PC-3 (cell line): ENCODE results near the gene HENMT1. TPM values are rescaled to one million over a fixed set of nuclear protein-coding genes. Genes with fewer than 3 reads are reported as not detected.
A peak's percentile ranks its signal among the peaks of the same experiment; 100 is the strongest.

ENCODE experiments used
- ATAC-seq: fragments of 200-7000 bp; cut with Tn5 transposase; 2 replicates; pipeline ENCODE4 v1.9.1; 2020; ENCODE audit warnings: mild to moderate bottlenecking, moderate library complexity
- Bru-seq: library from RNA; stranded (reverse); fragments of 400-500 nt; gene quantifications from one replicate; lab custom pipeline; 2021; lab: Mats Ljungman, UMichigan
- BruChase-seq, 2 experiments: library from RNA; stranded (reverse); fragments of 400-500 nt; gene quantifications; one replicate each; lab custom pipeline; 2021; lab: Mats Ljungman, UMichigan
- BruUV-seq: library from RNA; stranded (reverse); fragments of 400-500 nt; replicated peaks from 2 replicates; lab custom pipeline; 2021; lab: Mats Ljungman, UMichigan
- CTCF ChIA-PET: fragments of 300-600 bp; sonication (Branson Sonifier 250); formaldehyde crosslinking; loops from one replicate; lab custom pipeline; 2022; ENCODE audit warnings: antibody characterized with exemption; lab: Charles Lee
- POLR2A ChIA-PET: fragments of 300-600 bp; sonication (Branson Sonifier 250); formaldehyde crosslinking; loops from one replicate; lab custom pipeline; 2022; ENCODE audit warnings: antibody characterized with exemption; ENCODE audit not compliant: unreplicated experiment; lab: Charles Lee
- DNase-seq: peaks from one replicate; pipeline ENCODE4 v3.0.0-alpha.2; 2015
- H2AFZ ChIP-seq: fragments of 300-600 bp; sonication (generic); 2 replicates; pipeline ENCODE4 v1.6.0; 2016; ENCODE audit warnings: antibody characterized with exemption, low read length
- H3F3A ChIP-seq: fragments of 300-600 bp; sonication (generic); one replicate; pipeline ENCODE4 v1.6.0; 2017; ENCODE audit warnings: antibody characterized with exemption, low read length, control low read depth, mild to moderate bottlenecking; ENCODE audit not compliant: unreplicated experiment
- H3K27ac ChIP-seq: fragments of 300-600 bp; sonication (generic); 2 replicates; pipeline ENCODE4 v1.5.1; 2016; ENCODE audit warnings: mild to moderate bottlenecking, low read length
- H3K27me3 ChIP-seq: fragments of 300-600 bp; sonication (generic); 2 replicates; pipeline ENCODE4 v1.6.1; 2016; ENCODE audit warnings: low read length, mixed read lengths
- H3K36me3 ChIP-seq: fragments of 300-600 bp; sonication (generic); 2 replicates; pipeline ENCODE4 v1.6.1; 2016; ENCODE audit warnings: low read depth, mixed run types, low read length, mixed read lengths
- H3K4me1 ChIP-seq: fragments of 300-600 bp; sonication (generic); 2 replicates; pipeline ENCODE4 v1.5.1; 2016; ENCODE audit warnings: low read length; ENCODE audit not compliant: insufficient read depth
- H3K4me2 ChIP-seq: fragments of 300-600 bp; sonication (generic); 2 replicates; pipeline ENCODE4 v1.6.0; 2016; ENCODE audit warnings: low read length
- H3K4me3 ChIP-seq: fragments of 300-600 bp; sonication (generic); 2 replicates; pipeline ENCODE4 v1.5.1; 2016; ENCODE audit warnings: mild to moderate bottlenecking, low read length, mixed read lengths
- H3K79me2 ChIP-seq: fragments of 300-600 bp; sonication (generic); 2 replicates; pipeline ENCODE4 v1.6.1; 2017; ENCODE audit warnings: low read length, mixed read lengths
- H3K9ac ChIP-seq: fragments of 300-600 bp; sonication (generic); 2 replicates; pipeline ENCODE4 v1.6.0; 2016; ENCODE audit warnings: mild to moderate bottlenecking, low read length
- H3K9me2 ChIP-seq: fragments of 300-600 bp; sonication (generic); replicated peaks from 2 replicates; pipeline ENCODE4 v1.6.1; 2016; ENCODE audit warnings: mixed run types, low read length, mixed read lengths
- H3K9me3 ChIP-seq: fragments of 300-600 bp; sonication (generic); 2 replicates; pipeline ENCODE4 v1.6.1; 2016; ENCODE audit warnings: low read length, mixed read lengths
- H4K20me1 ChIP-seq: fragments of 300-600 bp; sonication (generic); 2 replicates; pipeline ENCODE4 v1.6.1; 2016; ENCODE audit warnings: low read length, mixed read lengths
- EZH2 ChIP-seq: fragments of 300-600 bp; sonication (generic); IDR thresholded peaks from one replicate; pipeline ENCODE4 v1.6.1; 2017; ENCODE audit warnings: antibody characterized with exemption, mild to moderate bottlenecking, low read length; ENCODE audit not compliant: unreplicated experiment
- EZH2phosphoT487 ChIP-seq: fragments of 300-600 bp; sonication (generic); IDR thresholded peaks from 2 replicates; pipeline ENCODE4 v1.6.1; 2018; ENCODE audit warnings: mild to moderate bottlenecking, antibody characterized with exemption, low read length, borderline replicate concordance
- intact Hi-C: fragments of 100-400 bp; cut with micrococcal nuclease; formaldehyde crosslinking; loops from 2 replicates; pipeline ENCODE4 v1.9.0; 2023
- long read RNA-seq: library from polyadenylated mRNA; unstranded; transcript quantifications from one replicate; pipeline ENCODE4 v2.0.0, GENCODE V29; 2021; ENCODE audit not compliant: unreplicated experiment
- total RNA-seq: library from RNA; depleted of rRNA; stranded (reverse); fragments of >200 nt; gene quantifications from 2 replicates; pipeline ENCODE4 v1.2.3, GENCODE V29; 2014; rRNA removed
- TF ChIP-seq, protein P1 (sequence below): fragments of 300-600 bp; sonication (generic); conservative IDR thresholded peaks from 2 replicates; pipeline ENCODE4 v1.5.1; 2017; ENCODE audit warnings: antibody characterized with exemption, low read depth, mild to moderate bottlenecking, low read length

HENMT1 gene
- 1.1 and 1.3 TPM in 2 replicates for total RNA-seq
- Bru-seq, nascent RNA = percentile 35 among the genes with signal in this experiment
- BruChase-seq, experiment 1, labeled RNA remaining after a 6-hour chase = percentile 33 among the genes with signal in this experiment
- percentile 29 among the genes with signal in this experiment for BruChase-seq, experiment 2, labeled RNA remaining after a 2-hour chase
- long read RNA-seq, partial matches to known transcripts = 0 of 2 reads
- long read RNA-seq, other reads (novel, unspliced or antisense) = 1 of 2 reads

GRCh38 chr1:108661030-108661609 is at the start of gene HENMT1:
Gene HENMT1, minus strand, starts transcription at chr1:108661093. Its CDS starts 1,209 bp downstream, at chr1:108659884.
- DNase-seq = peak; percentile 22
- Histone ChIP-seq H3K27me3 (no peaks in the 10 kb centered on the region), H3K9me2 (no peaks in the 10 kb centered on the region), H3K79me2 (no peaks in the 10 kb centered on the region), H3F3A (no peaks in the 10 kb centered on the region), H3K4me2 (peak within 1 kb of the TSS; percentile 81), H3K4me1 (no peaks in the 10 kb centered on the region), H3K4me3 (peak within 1 kb of the TSS; percentile 64), H4K20me1 (no peaks in the 10 kb centered on the region), H3K36me3 (no peaks in the 10 kb centered on the region), H3K27ac (no peak within 1 kb of the TSS), H3K9ac (peak within 1 kb of the TSS; percentile 71), H2AFZ (peak within 1 kb of the TSS; percentile 84), H3K9me3 (no peaks in the 10 kb centered on the region)
- ChIA-PET CTCF (no interaction called here), POLR2A (no interaction called here)
- peak; percentile 68 for ATAC-seq
- intact Hi-C loops = no loop called here
- TF ChIP-seq, protein P1, sequence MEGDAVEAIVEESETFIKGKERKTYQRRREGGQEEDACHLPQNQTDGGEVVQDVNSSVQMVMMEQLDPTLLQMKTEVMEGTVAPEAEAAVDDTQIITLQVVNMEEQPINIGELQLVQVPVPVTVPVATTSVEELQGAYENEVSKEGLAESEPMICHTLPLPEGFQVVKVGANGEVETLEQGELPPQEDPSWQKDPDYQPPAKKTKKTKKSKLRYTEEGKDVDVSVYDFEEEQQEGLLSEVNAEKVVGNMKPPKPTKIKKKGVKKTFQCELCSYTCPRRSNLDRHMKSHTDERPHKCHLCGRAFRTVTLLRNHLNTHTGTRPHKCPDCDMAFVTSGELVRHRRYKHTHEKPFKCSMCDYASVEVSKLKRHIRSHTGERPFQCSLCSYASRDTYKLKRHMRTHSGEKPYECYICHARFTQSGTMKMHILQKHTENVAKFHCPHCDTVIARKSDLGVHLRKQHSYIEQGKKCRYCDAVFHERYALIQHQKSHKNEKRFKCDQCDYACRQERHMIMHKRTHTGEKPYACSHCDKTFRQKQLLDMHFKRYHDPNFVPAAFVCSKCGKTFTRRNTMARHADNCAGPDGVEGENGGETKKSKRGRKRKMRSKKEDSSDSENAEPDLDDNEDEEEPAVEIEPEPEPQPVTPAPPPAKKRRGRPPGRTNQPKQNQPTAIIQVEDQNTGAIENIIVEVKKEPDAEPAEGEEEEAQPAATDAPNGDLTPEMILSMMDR = no peak
- TF ChIP-seq EZH2 (no peak), EZH2phosphoT487 (no peak)
- BruUV-seq = no TSS peak

- H3K9ac ChIP-seq = no peak overlapping the region
- H4K20me1 ChIP-seq = no peaks in the 10 kb centered on the region
- peaks cover 4% of the 10 kb centered on the region for H3F3A ChIP-seq
- no peaks in the 10 kb centered on the region for H3K9me2 ChIP-seq
- H3K4me3 ChIP-seq = no peak overlapping the region
- H3K27me3 ChIP-seq = no peaks in the 10 kb centered on the region
- ATAC-seq = no peak
- no TSS peak for BruUV-seq
- no peaks in the 10 kb centered on the region for H3K36me3 ChIP-seq
- H3K4me2 ChIP-seq = no peak overlapping the region
- intact Hi-C loops = no loop called here
- peak; percentile 39 for DNase-seq
- TF ChIP-seq EZH2 = no peak
- TF ChIP-seq, protein P1 = peak; percentile 53
- H3K79me2 ChIP-seq = no peaks in the 10 kb centered on the region
- ChIA-PET CTCF (no interaction called here), POLR2A (interaction anchor here (0.7 kb wide), 1 partner anchor 25 kb away, joined by 4 read pairs; no protein-coding TSS in a partner anchor)
- H3K27ac ChIP-seq = no peak overlapping the region
- H3K4me1 ChIP-seq = peaks cover 10% of the 10 kb centered on the region
- H2AFZ ChIP-seq = no peak overlapping the region
- H3K9me3 ChIP-seq = no peaks in the 10 kb centered on the region
Observed at GRCh38 chr1:108708691-108709660, 48.1 kb upstream of the HENMT1 start.
